HepG2 (cell line): ENCODE measurements around the gene PTPN14.

Experiments
- GABPB1 ChIP-seq: IDR thresholded peaks from 2 replicates; pipeline ENCODE4 v1.6.1; 2016; ENCODE audit warnings: mild to moderate bottlenecking, missing genetic modification reagents, moderate library complexity, missing compliant biosample characterization
- POLR2AphosphoS5 ChIP-seq: IDR thresholded peaks from 2 replicates; pipeline ENCODE4 v1.6.1; 2012; ENCODE audit warnings: low read depth, low read length
- RELA ChIP-seq: sonication (generic); formaldehyde crosslinking; IDR thresholded peaks from 2 replicates; pipeline ENCODE4 v1.4.0; 2020; ENCODE audit warnings: missing genetic modification reagents
- SOX13 ChIP-seq, 3 experiments: fragments of 450-650 bp in 1 of 3; sonication (generic) in 1 of 3; formaldehyde crosslinking in 1 of 3; IDR thresholded peaks in 2 of 3; conservative IDR thresholded peaks in 1 of 3; 2 replicates each; pipeline versions ENCODE4 v1.5.0 to v1.6.1; 2016 to 2020; ENCODE audit warnings: antibody characterized with exemption in 1 of 3, mild to moderate bottlenecking in 1 of 3, missing compliant biosample characterization in 1 of 3, missing genetic modification reagents in 1 of 3, moderate library complexity in 1 of 3
- TAF1 ChIP-seq: sonication (generic); formaldehyde crosslinking; IDR thresholded peaks from 2 replicates; pipeline ENCODE4 v1.4.0; 2020; ENCODE audit warnings: missing genetic modification reagents
- ZNF563 ChIP-seq: sonication (generic); formaldehyde crosslinking; IDR thresholded peaks from 2 replicates; pipeline ENCODE4 v1.8.0; 2022; ENCODE audit warnings: mild to moderate bottlenecking, moderate library complexity, missing genetic modification reagents
- TF ChIP-seq, protein P1 (sequence below): sonication (generic); formaldehyde crosslinking; conservative IDR thresholded peaks from 2 replicates; pipeline ENCODE4 v1.4.0; 2020; ENCODE audit warnings: missing genetic modification reagents

DNA sequence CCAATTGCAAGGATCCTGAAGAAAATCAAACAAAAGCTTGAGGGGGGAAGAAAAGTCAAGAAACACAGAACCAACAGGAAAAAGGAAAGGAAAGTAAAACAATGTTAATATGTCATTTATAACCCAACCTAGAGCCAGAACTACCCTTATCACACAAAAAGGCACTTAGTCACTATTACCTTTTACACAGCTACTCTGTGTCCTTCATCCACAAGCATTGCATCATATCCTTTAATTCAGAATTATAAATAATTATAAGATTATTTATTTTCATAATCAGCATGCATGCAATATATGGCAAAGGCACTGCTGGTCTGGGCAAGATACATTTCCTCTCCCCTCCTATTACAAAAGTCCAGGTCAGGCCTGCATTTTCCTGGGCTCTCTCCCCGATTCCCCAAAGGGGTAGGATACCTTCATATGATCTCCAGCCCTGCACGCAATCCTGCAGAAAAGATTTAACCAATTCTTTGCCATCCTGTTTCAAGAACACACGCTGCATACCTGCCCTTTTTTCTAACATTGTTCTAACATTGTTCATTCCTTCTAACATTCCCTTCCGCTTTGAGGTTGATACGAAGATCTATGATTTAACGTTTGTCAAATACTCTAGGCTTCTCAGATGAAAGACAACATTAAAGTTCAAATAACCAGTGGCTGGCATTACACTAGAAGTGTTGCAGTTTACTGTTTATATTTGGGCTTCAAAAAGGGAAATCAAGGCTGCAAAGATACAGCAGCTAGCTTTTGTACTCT is 4.3 kb downstream of the PTPN14 start:
- TF ChIP-seq, protein P1, sequence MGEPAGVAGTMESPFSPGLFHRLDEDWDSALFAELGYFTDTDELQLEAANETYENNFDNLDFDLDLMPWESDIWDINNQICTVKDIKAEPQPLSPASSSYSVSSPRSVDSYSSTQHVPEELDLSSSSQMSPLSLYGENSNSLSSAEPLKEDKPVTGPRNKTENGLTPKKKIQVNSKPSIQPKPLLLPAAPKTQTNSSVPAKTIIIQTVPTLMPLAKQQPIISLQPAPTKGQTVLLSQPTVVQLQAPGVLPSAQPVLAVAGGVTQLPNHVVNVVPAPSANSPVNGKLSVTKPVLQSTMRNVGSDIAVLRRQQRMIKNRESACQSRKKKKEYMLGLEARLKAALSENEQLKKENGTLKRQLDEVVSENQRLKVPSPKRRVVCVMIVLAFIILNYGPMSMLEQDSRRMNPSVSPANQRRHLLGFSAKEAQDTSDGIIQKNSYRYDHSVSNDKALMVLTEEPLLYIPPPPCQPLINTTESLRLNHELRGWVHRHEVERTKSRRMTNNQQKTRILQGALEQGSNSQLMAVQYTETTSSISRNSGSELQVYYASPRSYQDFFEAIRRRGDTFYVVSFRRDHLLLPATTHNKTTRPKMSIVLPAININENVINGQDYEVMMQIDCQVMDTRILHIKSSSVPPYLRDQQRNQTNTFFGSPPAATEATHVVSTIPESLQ (CRISPR knock-in tag), result no peak
- TF ChIP-seq SOX13 (IDR thresholded peaks at IDR 0.05) (no peak), SOX13 (CRISPR knock-in tag; conservative IDR thresholded peaks at IDR 0.05 in 1 of 2, IDR thresholded peaks at IDR 0.05 in 1 of 2) (no peak), POLR2AphosphoS5 (no peak), ZNF563 (CRISPR knock-in tag) (no peak), RELA (CRISPR knock-in tag) (no peak), TAF1 (CRISPR knock-in tag) (no peak), GABPB1 (no peak)
